ENCODE results near the gene DCDC1. TPM values are rescaled to one million over a fixed set of nuclear protein-coding genes. Genes with fewer than 3 reads are reported as not detected.

DCDC1 gene
- total and polyA plus RNA-seq, 9 of the 15 experiments (the other 6 are each of a cell fraction or from before 2014, with no cell fraction given) = 0.05 to 0.18 (median 0.08) TPM; not detected in 3

- no peak for TF ChIP-seq REST (IDR thresholded peaks at IDR 0.05; ENCODE audit: borderline replicate concordance)
- no peak for TF ChIP-seq REST (CRISPR knock-in tag; IDR thresholded peaks at IDR 0.05; ENCODE audit: low read depth)
- TF ChIP-seq KLF6 (CRISPR knock-in tag; IDR thresholded peaks at IDR 0.05; ENCODE audit: borderline replicate concordance) = no peak
- peak; percentile 43; the same call in 1 of the 2 replicates for TF ChIP-seq MTA3 (IDR thresholded peaks at IDR 0.05; ENCODE audit: borderline replicate concordance)
- no peak for TF ChIP-seq MAFG (tag; conservative IDR thresholded peaks at IDR 0.05)
- no peak for TF ChIP-seq BRCA1 (IDR thresholded peaks at IDR 0.05)
- TF ChIP-seq BRCA1 (CRISPR knock-in tag; IDR thresholded peaks at IDR 0.05) = no peak
- peak; percentile 36; the same call in 1 of the 2 replicates for TF ChIP-seq L3MBTL2 (IDR thresholded peaks at IDR 0.05)
- no peak for TF ChIP-seq GTF2E2 (tag; IDR thresholded peaks at IDR 0.05)
- no peak for TF ChIP-seq SMAD3 (CRISPR knock-in tag; conservative IDR thresholded peaks at IDR 0.05)
- TF ChIP-seq NFIX (CRISPR knock-in tag; IDR thresholded peaks at IDR 0.05; ENCODE audit: low read depth) = no peak
- peak; percentile 85 for TF ChIP-seq POLR2G (IDR thresholded peaks at IDR 0.05; ENCODE audit: low read depth, low read length)
- TF ChIP-seq RB1 (IDR thresholded peaks at IDR 0.05; ENCODE audit: low read depth) = peak; percentile 69; the same call in 1 of the 2 replicates
- no peak for TF ChIP-seq ZNF316 (IDR thresholded peaks at IDR 0.05)
- TF ChIP-seq FOXJ3 (CRISPR knock-in tag; IDR thresholded peaks at IDR 0.05) = no peak
- TF ChIP-seq ZNF354B (CRISPR knock-in tag; IDR thresholded peaks at IDR 0.05) = no peak
- TF ChIP-seq CHAMP1 (IDR thresholded peaks at IDR 0.05) = no peak
- TF ChIP-seq IRF9 (tag; IDR thresholded peaks at IDR 0.05) = no peak
These were observed at the start of gene DCDC1, which contains the start of gene DNAJC24 (continued) for GRCh38 chr11:31369348-31370329.

Measured in K562 (cell line).